Uterus (tissue), 4 donors: Measurements from ENCODE around the gene GALNT18. TPM values are rescaled to one million over a fixed set of nuclear protein-coding genes. Genes with fewer than 3 reads are reported as not detected.

Experiments
- DNase-seq, 2 donors: peaks; one replicate each; pipeline ENCODE4 v3.0.0-alpha.2; 2019 to 2020
- H3K27ac ChIP-seq, 2 donors: fragments of 200-600 bp; sonication (generic); 1 replicate in 1 of 2; 2 replicates in 1 of 2; pipeline ENCODE4 v1.5.1; 2016 to 2018
- H3K27me3 ChIP-seq, 2 donors: fragments of 200-600 bp; sonication (generic); one replicate each; pipeline ENCODE4 v1.5.1; 2018 to 2019; ENCODE audit warnings: control low read depth in 1 of 2
- H3K36me3 ChIP-seq, 2 donors: fragments of 200-600 bp; sonication (generic); one replicate each; pipeline ENCODE4 v1.5.1; 2019; ENCODE audit warnings: control low read depth in 1 of 2
- H3K4me1 ChIP-seq, 2 donors: fragments of 200-600 bp; sonication (generic); one replicate each; pipeline ENCODE4 v1.5.1; 2018 to 2019; ENCODE audit warnings: control low read depth in 1 of 2
- H3K4me3 ChIP-seq, 2 donors: fragments of 200-600 bp; sonication (generic); 1 replicate in 1 of 2; 2 replicates in 1 of 2; pipeline ENCODE4 v1.5.1; 2018 to 2019; ENCODE audit warnings: mild to moderate bottlenecking in 1 of 2
- H3K9me3 ChIP-seq, 2 donors: fragments of 200-600 bp; sonication (generic); one replicate each; pipeline ENCODE4 v1.5.1; 2019; ENCODE audit warnings: control low read depth in 1 of 2
- CTCF ChIP-seq, 4 experiments: fragments of 200-600 bp in 2 of 4; fragments of 450-650 bp in 2 of 4; sonication (generic) in 2 of 4; IDR thresholded peaks; one replicate each; pipeline ENCODE4 v1.5.1; 2016 to 2019; ENCODE audit warnings: antibody characterized with exemption in 4 of 4, mild to moderate bottlenecking in 2 of 4, moderate library complexity in 1 of 4
- POLR2A ChIP-seq, 2 donors: fragments of 450-650 bp; IDR thresholded peaks; one replicate each; pipeline ENCODE4 v1.6.1; 2016; ENCODE audit warnings: antibody characterized with exemption in 2 of 2, mild to moderate bottlenecking in 1 of 2, moderate library complexity in 1 of 2
- intact Hi-C: fragments of 100-400 bp; cut with DNase I; formaldehyde crosslinking; loops from one replicate; pipeline ENCODE4 v1.15.1; 2023; ENCODE audit warnings: low total_unique reads
- total RNA-seq, 4 donors: library from RNA; depleted of rRNA in 3 of 4; stranded (reverse); fragments of >200 nt in 3 of 4; gene quantifications; one replicate each; pipeline versions ENCODE4 v1.1.0 to v1.2.4, GENCODE V29; 2014 to 2023
- donor health status: DM: yes; HTN: yes; CAD: no.

GALNT18 gene
- total RNA-seq, 4 donors from 2014 or later = 21.4 to 35.1 (median 27.3) TPM

DNA sequence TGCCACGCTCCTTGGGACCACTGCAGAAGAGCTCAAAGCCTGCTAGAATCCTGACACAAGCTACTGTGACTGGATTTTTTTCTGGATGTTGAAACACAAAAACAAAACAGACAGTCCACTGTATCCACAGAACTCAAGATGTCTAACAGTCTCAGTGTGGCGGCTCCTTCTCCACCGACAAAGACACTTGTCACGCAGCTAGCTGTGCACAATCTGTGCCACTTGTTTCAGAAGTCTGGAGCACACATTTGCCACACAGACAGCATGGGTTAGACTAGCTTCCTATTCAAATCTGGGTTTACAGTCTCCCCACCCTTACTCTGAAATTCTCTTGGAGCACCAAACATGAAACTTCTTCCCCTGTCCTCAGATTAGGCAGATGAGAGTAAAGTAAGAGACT, 99.2 kb downstream of the GALNT18 start:
- Histone ChIP-seq H3K9me3 (no peaks in the 10 kb centered on the region), H3K27ac (no peak overlapping the region), H3K4me1 (no peaks in the 10 kb centered on the region), H3K36me3 (no peaks in the 10 kb centered on the region), H3K4me3 (no peak overlapping the region), H3K27me3 (no peaks in the 10 kb centered on the region)
- DNase-seq = no peak
- intact Hi-C loops = no loop called here
- no peak for TF ChIP-seq CTCF (IDR thresholded peaks at IDR 0.05)

DNA sequence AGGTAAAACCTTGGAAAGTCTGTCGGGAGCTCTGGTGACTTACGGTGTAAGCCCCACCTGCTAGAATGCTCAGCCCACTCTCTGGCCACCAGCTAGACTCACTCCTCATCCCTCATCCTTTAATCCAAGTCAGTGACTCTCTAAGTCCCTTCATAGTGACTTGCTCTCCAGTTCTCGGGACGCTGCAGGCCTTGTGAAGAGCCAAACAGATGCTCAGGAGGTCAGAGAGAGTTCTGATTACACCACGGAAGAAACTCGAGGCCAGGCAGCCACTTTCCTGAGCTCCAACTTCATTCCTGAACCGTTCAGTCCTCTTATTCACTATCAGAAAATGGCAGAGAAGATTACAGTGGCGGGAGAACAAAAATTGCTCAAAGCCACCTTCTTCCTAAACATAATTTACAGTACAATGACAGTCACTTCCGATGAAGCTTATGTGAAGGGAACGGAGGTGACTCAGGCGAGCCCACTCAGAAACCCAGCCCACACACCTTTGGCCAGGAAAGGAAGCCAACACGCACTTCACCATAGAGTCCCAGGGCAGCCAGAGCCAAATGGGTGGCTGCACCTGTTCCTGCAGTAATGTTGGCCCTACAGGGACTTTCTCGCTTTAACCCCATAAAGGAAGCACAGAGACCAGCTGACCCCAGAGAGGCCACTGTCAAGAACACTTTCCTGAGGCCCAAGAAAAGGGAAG, 100.4 kb downstream of the GALNT18 start:
- Histone ChIP-seq H3K9me3 (no peaks in the 10 kb centered on the region), H3K36me3 (no peaks in the 10 kb centered on the region), H3K27ac (no peak overlapping the region), H3K4me1 (no peaks in the 10 kb centered on the region), H3K27me3 (no peaks in the 10 kb centered on the region), H3K4me3 (no peak overlapping the region)
- no peak for DNase-seq
- intact Hi-C loops = no loop called here
- TF ChIP-seq CTCF (IDR thresholded peaks at IDR 0.05) (no peak), POLR2A (IDR thresholded peaks at IDR 0.05) (no peak)

- TF ChIP-seq POLR2A (IDR thresholded peaks at IDR 0.05) (no peak), CTCF (IDR thresholded peaks at IDR 0.05) (no peak)
- Histone ChIP-seq H3K27ac (no peak overlapping the region), H3K9me3 (no peaks in the 10 kb centered on the region), H3K27me3 (no peaks in the 10 kb centered on the region), H3K4me3 (no peak overlapping the region), H3K4me1 (no peaks in the 10 kb centered on the region), H3K36me3 (no peaks in the 10 kb centered on the region)
- intact Hi-C loops = no loop called here
- DNase-seq = no peak
These were observed 101.4 kb downstream of the GALNT18 start for GRCh38 chr11:11520231-11521015.

DNA sequence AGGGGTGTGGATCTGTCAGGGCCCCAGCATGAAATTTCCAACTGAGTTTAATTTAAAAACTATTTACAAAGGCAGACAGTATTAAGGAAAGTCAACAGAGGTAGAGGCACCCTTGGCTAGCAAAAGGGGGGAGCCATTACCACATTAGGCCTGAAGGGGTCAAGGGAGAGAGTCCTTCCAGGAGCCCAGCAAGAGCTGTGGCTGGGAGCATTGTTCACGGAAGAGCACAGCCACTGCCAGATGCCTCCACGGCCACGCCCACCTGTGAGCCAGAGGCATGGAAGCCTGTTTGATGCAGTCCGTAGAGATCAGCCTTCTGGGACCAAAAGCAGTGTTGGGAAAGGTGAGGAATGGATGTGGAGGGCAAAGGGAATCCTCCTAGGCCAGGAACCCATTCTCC, 102.6 kb downstream of the GALNT18 start:
- no peak for DNase-seq
- intact Hi-C loops = no loop called here
- no peaks in the 10 kb centered on the region for H3K4me1 ChIP-seq

More for the DNA sequence above, 102.6 kb downstream of the GALNT18 start:
- no peak overlapping the region for H3K4me3 ChIP-seq
- TF ChIP-seq POLR2A (IDR thresholded peaks at IDR 0.05) (no peak), CTCF (IDR thresholded peaks at IDR 0.05) (no peak)
- no peaks in the 10 kb centered on the region for H3K27me3 ChIP-seq
- H3K27ac ChIP-seq = no peak overlapping the region
- H3K36me3 ChIP-seq = no peaks in the 10 kb centered on the region
- no peaks in the 10 kb centered on the region for H3K9me3 ChIP-seq
